ENCODE data around the gene FLACC1.

The FLACC1 gene

GRCh38 chr2:201269764-201270163, 87.4 kb downstream of the FLACC1 start:
- no peak for TF ChIP-seq FOXP2 (optimal IDR thresholded peaks at IDR 0.05; ENCODE audit: control extremely low read depth, extremely low read length, insufficient read depth)
- no peak for TF ChIP-seq EZH2 (IDR thresholded peaks at IDR 0.05)
- TF ChIP-seq POLR2AphosphoS5 (IDR thresholded peaks at IDR 0.05; ENCODE audit: borderline replicate concordance, low read depth, low read length) = no peak
- Histone ChIP-seq H3K4me3 (no peak overlapping the region), H3K27ac (no peak overlapping the region), H3K9ac (ENCODE audit: insufficient read length) (no peak overlapping the region), H3K36me3 (ENCODE audit: insufficient read depth, low read length) (peaks cover 2% of the 10 kb centered on the region; the same call in 1 of the 2 replicates), H3K9me3 (ENCODE audit: low read depth, low read length) (no peaks in the 10 kb centered on the region)
- no peak for DNase-seq (ENCODE audit: low read depth, low spot score)

- Histone ChIP-seq H3K27ac (no peak overlapping the region), H3K9ac (ENCODE audit: insufficient read length) (no peak overlapping the region), H3K36me3 (ENCODE audit: insufficient read depth, low read length) (no peaks in the 10 kb centered on the region), H3K9me3 (ENCODE audit: low read depth, low read length) (no peaks in the 10 kb centered on the region), H3K4me3 (no peak overlapping the region)
- TF ChIP-seq FOXP2 (optimal IDR thresholded peaks at IDR 0.05; ENCODE audit: control extremely low read depth, extremely low read length, insufficient read depth) (no peak), EZH2 (IDR thresholded peaks at IDR 0.05) (no peak), POLR2AphosphoS5 (IDR thresholded peaks at IDR 0.05; ENCODE audit: borderline replicate concordance, low read depth, low read length) (no peak)
- DNase-seq (ENCODE audit: low read depth, low spot score) = no peak
These were observed 89.7 kb downstream of the FLACC1 start for GRCh38 chr2:201267278-201268030.

GRCh38 chr2:201266629-201267028, 90.5 kb downstream of the FLACC1 start:
- no peak for DNase-seq (ENCODE audit: low read depth, low spot score)
- TF ChIP-seq POLR2AphosphoS5 (IDR thresholded peaks at IDR 0.05; ENCODE audit: borderline replicate concordance, low read depth, low read length) = no peak
- no peak for TF ChIP-seq EZH2 (IDR thresholded peaks at IDR 0.05)
- TF ChIP-seq FOXP2 (optimal IDR thresholded peaks at IDR 0.05; ENCODE audit: control extremely low read depth, extremely low read length, insufficient read depth) = no peak
- Histone ChIP-seq H3K9me3 (ENCODE audit: low read depth, low read length) (no peaks in the 10 kb centered on the region), H3K27ac (no peak overlapping the region), H3K9ac (ENCODE audit: insufficient read length) (no peak overlapping the region), H3K4me3 (no peak overlapping the region), H3K36me3 (ENCODE audit: insufficient read depth, low read length) (no peaks in the 10 kb centered on the region)

GRCh38 chr2:201264472-201265173, 92.5 kb downstream of the FLACC1 start:
- Histone ChIP-seq H3K27ac (no peak overlapping the region; the same call in 1 of the 2 replicates), H3K4me3 (no peak overlapping the region), H3K9me3 (ENCODE audit: low read depth, low read length) (no peaks in the 10 kb centered on the region), H3K9ac (ENCODE audit: insufficient read length) (no peak overlapping the region), H3K36me3 (ENCODE audit: insufficient read depth, low read length) (no peaks in the 10 kb centered on the region)
- no peak for TF ChIP-seq POLR2AphosphoS5 (IDR thresholded peaks at IDR 0.05; ENCODE audit: borderline replicate concordance, low read depth, low read length)
- TF ChIP-seq EZH2 (IDR thresholded peaks at IDR 0.05) = no peak
- TF ChIP-seq FOXP2 (optimal IDR thresholded peaks at IDR 0.05; ENCODE audit: control extremely low read depth, extremely low read length, insufficient read depth) = no peak
- DNase-seq (ENCODE audit: low read depth, low spot score) = no peak

- no peak for TF ChIP-seq POLR2AphosphoS5 (IDR thresholded peaks at IDR 0.05; ENCODE audit: borderline replicate concordance, low read depth, low read length)
- TF ChIP-seq FOXP2 (optimal IDR thresholded peaks at IDR 0.05; ENCODE audit: control extremely low read depth, extremely low read length, insufficient read depth) = no peak
- no peak for TF ChIP-seq EZH2 (IDR thresholded peaks at IDR 0.05)
- Histone ChIP-seq H3K36me3 (ENCODE audit: insufficient read depth, low read length) (no peaks in the 10 kb centered on the region), H3K4me3 (no peak overlapping the region), H3K9me3 (ENCODE audit: low read depth, low read length) (no peaks in the 10 kb centered on the region), H3K9ac (ENCODE audit: insufficient read length) (no peak overlapping the region), H3K27ac (no peak overlapping the region; the same call in 1 of the 2 replicates)
- DNase-seq (ENCODE audit: low read depth, low spot score) = no peak
These were observed 93.4 kb downstream of the FLACC1 start for GRCh38 chr2:201263779-201264178.

GRCh38 chr2:201262718-201263117, 94.4 kb downstream of the FLACC1 start:
- no peak overlapping the region for H3K9ac ChIP-seq (ENCODE audit: insufficient read length)
- no peak overlapping the region for H3K27ac ChIP-seq
- no peaks in the 10 kb centered on the region for H3K9me3 ChIP-seq (ENCODE audit: low read depth, low read length)
- TF ChIP-seq FOXP2 (optimal IDR thresholded peaks at IDR 0.05; ENCODE audit: control extremely low read depth, extremely low read length, insufficient read depth) (no peak), POLR2AphosphoS5 (IDR thresholded peaks at IDR 0.05; ENCODE audit: borderline replicate concordance, low read depth, low read length) (no peak), EZH2 (IDR thresholded peaks at IDR 0.05) (no peak)
- H3K36me3 ChIP-seq (ENCODE audit: insufficient read depth, low read length) = no peaks in the 10 kb centered on the region
- no peak overlapping the region for H3K4me3 ChIP-seq
- DNase-seq (ENCODE audit: low read depth, low spot score) = no peak

GRCh38 chr2:201261906-201262305, 95.2 kb downstream of the FLACC1 start:
- no peak overlapping the region; the same call in 1 of the 2 replicates for H3K27ac ChIP-seq
- H3K4me3 ChIP-seq = no peak overlapping the region
- no peak for TF ChIP-seq EZH2 (IDR thresholded peaks at IDR 0.05)
- TF ChIP-seq POLR2AphosphoS5 (IDR thresholded peaks at IDR 0.05; ENCODE audit: borderline replicate concordance, low read depth, low read length) = no peak
- no peak for TF ChIP-seq FOXP2 (optimal IDR thresholded peaks at IDR 0.05; ENCODE audit: control extremely low read depth, extremely low read length, insufficient read depth)
- H3K9me3 ChIP-seq (ENCODE audit: low read depth, low read length) = no peaks in the 10 kb centered on the region
- H3K36me3 ChIP-seq (ENCODE audit: insufficient read depth, low read length) = no peaks in the 10 kb centered on the region
- H3K9ac ChIP-seq (ENCODE audit: insufficient read length) = no peak overlapping the region
- no peak for DNase-seq (ENCODE audit: low read depth, low spot score)

- Histone ChIP-seq H3K9me3 (ENCODE audit: low read depth, low read length) (no peaks in the 10 kb centered on the region), H3K27ac (no peak overlapping the region), H3K9ac (ENCODE audit: insufficient read length) (no peak overlapping the region), H3K36me3 (ENCODE audit: insufficient read depth, low read length) (no peaks in the 10 kb centered on the region), H3K4me3 (no peak overlapping the region)
- TF ChIP-seq POLR2AphosphoS5 (IDR thresholded peaks at IDR 0.05; ENCODE audit: borderline replicate concordance, low read depth, low read length) (no peak), EZH2 (IDR thresholded peaks at IDR 0.05) (no peak), FOXP2 (optimal IDR thresholded peaks at IDR 0.05; ENCODE audit: control extremely low read depth, extremely low read length, insufficient read depth) (no peak)
- no peak for DNase-seq (ENCODE audit: low read depth, low spot score)
These were observed 95.7 kb downstream of the FLACC1 start for GRCh38 chr2:201261471-201261870.
